GM19455 (cell line): ENCODE measurements around the gene CFAP100.

Experiments
- ATAC-seq: cut with Tn5 transposase; IDR thresholded peaks from one replicate; pipeline ENCODE4 v1.9.1; 2021; ENCODE audit not compliant: unreplicated experiment

CFAP100 gene

DNA sequence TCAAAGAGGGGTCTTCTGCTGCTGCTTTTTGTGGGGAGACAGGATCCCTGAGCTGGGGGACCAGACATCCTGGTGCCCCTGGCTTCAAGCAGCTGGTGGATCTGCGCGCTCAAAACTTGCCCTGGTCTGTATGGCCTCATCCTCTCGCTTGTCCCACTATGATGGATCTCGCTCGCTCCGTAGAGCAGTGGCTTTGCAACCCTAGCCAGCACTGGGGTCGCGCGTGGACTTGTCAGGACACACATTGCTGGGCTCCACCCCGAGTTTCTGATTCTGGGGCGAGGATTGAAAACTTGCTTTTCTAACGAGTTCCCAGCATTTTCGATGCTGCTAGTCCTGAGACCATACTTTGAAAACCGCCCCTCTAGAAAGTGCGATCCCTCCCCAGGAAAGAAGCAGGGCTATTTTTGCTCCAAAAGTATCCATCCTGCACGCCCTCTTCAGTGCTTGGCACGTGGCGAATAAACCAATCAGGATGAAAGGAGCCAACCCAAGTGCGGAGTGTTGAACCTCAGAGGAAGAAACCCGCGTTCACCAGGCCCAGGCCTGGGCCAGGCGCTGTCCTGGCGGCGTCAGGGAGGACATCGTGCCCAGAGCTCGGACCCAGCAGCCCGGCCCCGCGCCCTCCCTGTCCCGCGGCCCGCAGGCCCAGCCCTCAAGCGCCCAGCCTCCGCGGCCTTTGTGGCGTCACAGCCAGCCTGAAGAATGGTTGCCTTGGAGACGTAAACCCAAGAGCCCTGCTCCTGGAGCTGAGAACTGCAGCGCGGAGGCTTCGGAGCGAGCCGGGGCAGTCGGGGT lies at the start of gene CFAP100:
CFAP100 (plus strand) TSS at position 731 of the 798 bp plus-strand sequence. CDS start 1,092 bp downstream, outside the sequence.
- no peak for ATAC-seq

DNA sequence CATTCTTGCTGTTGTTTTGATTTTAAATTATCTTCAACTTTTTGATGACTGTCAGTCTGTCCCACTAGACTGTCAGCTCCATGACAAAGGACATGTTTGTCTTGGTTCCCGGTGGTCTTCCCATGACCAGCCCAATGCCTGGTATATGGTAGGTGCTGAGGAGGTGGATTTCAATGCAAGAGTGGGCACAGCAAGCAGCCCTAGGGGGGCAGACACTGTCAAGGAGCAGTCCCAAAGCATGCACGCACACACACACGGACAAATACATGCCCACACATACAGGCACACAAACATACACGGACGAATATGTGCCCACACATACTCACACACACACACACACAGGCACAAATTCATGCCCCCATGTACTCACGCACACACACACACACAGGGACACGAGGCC lies 49.5 kb upstream of the CFAP100 start:
- ATAC-seq, result no peak

DNA sequence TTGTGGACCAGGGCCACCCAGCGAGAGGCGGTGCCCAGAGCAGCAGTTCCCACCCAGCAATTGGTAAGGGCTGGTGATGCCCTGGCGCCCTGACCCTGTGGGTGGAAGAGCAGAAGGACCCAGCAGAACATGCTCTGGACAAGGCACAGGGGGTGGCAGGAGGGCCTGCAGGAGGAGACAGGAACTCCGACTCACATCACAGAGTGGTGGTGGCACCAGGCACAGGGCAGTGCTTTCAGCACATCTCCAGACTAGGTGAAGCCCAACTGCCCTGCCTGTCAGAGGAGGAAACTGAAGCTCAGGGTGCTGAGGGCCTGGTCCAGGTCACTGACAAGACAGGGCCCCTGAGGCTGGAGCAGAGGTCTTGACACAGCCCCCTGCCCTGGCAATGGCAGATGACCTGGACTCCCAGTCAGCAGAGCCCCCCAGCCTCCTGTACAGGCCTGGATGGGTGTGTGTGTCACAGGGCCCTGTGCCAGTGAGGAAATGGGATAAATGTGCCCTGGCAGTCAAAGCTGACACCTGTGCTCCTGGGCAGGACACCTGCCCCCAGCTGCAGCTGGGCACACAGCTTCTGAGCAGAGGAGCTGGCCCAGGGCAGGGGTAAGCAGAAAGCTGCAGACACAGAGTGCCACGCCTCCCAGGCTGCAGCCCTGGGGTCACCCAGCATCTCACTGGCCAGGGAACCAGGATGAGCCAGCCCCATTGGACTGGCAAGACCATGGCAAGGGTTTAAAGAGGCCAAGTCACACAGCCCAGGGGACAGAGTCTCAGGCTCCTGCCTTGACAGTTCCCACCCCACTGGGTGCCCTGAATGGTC lies 48.9 kb upstream of the CFAP100 start:
- no peak for ATAC-seq

DNA sequence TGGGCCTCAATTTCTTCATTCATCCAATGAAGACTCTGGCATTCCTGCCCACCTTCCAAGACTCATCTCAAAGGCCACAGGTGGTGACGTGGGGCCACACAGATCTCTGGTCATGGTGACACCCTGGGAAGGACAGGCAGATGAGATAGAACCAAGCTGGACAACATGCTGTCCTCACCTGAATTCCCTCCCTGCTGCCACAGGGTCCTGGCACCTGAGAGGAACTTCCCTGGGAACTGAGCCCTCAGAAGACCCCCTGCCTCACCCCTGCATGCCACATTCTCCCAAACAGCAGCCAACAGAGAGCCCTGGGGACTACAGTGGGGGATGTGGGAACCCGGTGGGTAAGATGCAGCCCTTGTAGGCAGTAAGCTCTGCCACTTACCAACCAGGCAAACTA lies 48.2 kb upstream of the CFAP100 start:
- no peak for ATAC-seq

DNA sequence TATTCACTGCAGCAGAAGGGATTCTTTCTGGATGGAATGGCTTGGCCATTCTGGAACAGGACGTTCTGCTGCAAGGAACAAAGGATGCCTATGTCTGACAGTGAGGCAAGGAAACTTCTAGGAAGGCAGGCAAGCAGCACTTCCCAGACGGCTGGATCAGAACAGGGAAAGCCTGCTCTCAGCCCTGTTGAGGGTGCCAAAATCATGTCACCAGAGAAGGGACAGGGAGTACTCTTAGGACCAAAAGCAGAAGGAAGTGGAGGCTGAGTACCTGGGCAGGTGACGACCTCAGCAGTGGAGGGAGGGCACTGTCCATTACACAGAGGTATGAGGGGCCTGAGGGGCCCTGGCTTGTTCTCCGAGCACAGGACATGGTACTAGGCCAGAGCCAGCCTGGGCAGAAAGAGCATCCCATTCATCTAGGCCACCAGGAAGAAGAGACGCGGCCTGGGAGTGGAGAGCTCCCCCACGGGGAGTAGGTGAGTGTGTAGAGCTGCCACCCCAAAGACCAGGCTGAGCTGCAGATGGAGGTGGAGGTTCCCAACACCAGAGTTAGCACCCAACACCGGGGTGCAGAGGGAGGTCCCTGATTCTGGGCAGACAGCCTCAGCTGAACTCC lies 47.1 kb upstream of the CFAP100 start:
- no peak for ATAC-seq

DNA sequence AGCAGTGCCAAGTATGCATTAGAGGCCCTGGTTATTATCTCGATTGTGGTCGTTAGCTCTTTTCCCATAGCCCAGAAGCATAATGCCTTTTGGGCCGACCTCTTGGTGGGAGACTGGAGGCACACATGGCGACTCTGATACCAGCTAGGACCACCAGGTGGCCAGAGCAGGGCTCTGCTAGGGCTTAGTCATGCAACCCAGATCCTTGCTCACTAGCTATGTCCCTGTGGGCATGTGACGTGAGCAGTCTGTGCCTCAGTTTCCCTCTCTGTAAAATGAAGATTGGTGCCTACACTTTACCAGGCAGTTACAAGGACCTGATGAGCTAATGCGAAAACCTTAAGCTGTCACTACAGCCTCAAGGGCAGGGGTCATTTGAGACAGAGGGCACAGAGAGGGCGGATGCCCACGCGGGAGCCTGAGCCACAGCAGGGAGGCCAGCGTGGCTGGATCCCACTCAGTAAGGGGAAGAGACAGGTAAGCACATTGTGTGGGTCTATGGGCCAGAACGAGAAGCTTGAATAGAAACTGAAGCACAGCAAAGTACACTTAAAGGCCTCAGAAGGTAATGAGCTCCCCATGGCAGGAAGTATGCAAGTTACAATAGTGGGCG lies 46.3 kb upstream of the CFAP100 start:
- ATAC-seq, result no peak

DNA sequence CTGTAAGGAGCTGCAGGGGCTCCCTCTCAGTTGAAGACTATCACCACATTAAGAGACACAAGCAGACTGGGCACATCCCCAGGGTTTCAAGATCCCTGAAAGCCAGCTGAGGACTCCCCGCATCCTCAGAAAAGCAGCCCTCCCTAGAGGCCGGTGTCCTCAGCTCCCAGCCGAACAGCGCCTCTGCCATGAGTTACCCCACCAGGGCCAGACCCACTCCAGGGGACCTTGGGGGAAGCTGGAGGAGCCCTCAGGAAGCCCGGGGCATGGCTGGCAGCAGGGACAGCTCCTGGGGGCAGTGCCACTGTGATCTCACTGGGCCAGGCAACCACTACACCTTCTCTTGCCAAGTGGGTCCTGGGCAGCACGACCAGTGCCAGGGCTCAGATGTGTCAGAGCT lies 45.6 kb upstream of the CFAP100 start:
- ATAC-seq, result no peak

DNA sequence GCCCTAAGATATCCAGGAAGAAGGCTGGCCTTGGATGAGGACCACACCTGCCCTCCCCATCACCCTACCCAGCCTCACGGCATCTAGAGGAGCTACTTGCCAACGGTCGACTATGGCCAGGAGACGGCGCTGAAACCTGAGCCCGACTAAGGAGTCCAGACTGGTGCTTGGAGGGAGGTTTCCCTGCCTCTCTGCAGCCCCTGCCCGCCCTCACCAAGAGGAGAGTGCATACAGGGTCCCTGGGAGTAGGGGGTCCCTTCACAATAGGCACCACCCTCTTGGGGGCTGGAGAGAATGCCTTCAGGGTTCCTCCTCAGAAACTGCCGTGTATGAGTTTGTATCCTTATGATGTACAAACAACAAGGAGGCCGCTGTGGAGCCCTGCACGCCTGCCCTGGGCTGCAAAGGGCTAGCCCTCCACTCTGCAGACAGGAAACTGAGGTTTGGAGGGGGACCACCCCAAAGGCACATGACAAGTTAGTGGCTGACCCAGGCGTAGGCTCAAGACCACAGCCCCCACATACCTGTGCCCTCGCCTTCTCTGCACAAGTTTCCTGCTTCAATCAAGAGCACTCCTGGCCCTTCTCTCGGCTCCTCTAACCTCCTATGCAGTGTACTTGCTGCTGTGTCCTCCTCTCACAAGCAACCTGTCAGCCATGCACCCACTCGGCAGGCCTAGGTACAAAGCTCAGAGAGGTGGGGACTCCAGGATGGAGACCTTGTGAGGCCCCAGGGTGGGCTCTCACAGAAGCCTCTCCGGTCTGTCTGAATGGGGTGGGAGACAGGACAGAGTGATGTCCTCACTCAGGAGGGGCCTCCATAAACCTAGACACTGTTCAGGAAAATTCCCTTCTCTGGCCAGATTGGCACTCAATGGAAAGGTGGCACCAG lies 44.9 kb upstream of the CFAP100 start:
- ATAC-seq, result no peak

DNA sequence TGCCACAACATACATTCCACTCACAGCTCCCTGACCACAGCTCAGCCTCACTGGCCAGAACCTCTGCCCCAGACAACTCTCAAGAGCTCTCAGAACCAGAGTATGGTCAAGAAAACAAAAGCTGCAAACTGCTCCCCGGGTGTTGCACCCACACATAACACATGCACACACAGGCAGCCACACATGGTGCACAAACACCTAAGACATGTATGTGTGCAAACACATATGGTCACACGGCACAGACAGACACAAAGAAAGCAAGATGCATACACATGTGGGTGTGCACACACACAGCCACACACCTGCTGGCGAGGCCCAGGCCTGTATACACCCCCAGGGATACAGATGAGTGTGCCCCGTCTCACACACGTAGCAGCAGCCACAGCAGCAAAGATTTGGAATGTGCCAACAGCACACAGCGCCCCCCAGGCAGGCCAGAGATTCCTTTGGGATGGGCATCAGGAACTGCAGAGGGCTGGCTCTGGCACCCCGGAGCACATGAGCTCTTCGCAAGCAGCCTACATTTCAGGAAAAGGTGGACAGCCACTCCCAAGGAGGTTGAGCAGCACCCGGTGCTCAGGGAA lies 44.1 kb upstream of the CFAP100 start:
- ATAC-seq, result no peak

DNA sequence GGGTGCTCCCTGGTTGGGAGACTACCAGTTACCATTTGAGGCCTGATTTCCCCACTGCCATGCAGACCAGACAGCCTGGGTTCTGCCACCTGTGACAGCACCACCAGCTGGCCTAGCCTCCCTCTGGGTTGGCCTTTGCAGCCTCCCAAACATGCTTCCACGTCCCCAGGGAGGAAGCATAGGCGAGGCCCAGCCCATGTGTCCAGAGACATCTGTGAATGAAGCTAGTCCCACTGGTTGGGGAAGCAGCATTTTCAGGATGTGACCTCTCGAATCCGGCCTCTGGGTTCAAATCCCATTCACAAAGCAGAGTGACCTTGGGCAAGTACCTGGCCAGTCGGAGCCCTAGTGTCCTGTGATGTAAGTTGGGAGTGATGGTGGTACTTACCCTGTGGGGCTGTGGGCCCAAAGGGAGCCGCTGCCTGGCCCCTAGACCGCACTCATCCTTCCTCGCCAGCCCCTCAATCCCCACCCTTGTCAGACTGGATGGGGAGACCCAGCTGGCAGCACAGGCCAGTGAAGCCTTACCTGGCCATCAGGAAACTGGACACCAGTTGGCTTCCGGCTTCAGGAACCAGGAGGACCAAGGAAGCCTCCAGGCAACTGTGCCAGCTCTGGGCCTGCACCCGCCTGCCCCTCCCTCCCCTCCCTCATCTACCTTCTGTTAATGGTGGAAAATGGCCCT lies 43.5 kb upstream of the CFAP100 start:
- no peak for ATAC-seq

DNA sequence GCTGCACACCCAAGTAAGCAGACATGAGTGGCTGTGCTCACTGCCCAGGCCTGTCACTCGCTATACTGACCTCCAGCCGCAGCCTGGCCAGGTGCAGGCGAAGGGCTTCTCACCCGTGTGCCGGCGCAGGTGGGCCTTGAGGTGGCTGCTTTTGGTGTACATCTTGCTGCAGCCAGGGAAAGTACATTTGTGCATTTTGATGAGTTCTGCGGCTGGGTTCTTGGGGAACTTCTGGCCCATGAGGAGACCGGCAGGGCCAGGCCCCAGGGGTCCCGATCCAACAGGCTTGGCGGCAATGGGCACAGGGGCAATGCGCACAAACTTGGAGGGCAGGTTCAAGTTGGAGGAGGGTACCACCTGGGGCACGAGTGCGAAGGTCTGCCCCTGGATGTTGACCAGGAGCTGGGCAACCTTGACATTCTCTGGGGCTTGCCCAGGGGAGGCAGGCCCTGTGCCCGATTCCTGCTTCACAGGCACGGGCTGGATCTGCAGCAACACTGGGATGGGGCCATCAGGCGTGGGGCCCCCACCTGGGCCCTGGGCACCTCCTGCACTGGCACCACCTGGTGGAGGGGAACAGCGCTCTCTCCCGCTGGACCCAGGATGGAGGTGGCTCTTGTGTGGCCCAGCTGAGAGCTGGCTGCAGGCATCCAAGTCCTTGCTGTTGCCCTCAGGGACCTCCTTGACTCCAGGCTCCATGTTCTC lies 42.8 kb upstream of the CFAP100 start:
- no peak for ATAC-seq

DNA sequence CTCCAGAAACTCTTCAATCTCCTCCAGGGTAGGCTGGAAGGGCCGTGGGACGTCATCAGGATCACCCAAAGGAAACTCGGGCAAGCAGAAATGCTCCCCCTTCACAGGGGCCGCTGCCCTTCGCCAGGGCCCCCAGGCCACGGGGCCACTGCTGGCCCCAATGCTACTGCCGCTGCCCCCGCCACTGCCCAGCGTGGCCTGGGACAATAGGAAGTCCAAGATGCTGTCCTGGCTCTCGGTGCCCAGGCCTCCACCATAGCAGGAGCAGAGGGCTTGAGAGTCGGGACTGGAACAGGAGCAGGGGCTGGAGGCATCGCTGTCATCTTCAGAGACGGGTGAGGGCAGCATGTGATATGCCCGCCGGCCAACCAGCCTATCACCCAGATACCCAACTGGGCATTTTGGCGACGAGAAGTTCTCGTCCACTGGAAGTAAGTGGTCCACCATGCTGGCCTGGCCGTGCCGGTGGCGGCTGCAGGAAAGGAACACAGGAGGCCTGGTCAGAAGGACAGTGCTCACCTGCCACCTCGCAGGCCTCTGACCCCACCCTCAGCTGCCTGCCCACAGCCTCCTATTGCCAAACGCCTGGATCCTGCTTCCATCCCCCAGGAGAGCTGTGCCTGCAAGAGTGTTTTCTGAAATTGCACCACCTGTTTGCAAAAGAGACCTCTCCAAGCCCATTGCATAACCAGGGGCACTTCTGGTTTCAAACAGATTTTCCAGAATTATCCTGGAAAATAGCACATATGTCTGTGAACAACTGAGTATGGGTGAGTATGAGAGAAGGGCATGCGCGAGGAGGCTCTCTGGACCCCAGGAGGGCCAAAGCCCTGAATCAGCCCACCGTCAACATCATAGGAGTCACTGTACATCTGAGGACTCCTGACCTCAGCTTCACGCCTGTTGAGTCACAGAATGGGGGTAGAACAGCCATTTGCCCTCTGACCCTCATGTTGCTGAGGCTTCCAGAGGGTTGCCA lies 41.9 kb upstream of the CFAP100 start:
- ATAC-seq, result no peak

DNA sequence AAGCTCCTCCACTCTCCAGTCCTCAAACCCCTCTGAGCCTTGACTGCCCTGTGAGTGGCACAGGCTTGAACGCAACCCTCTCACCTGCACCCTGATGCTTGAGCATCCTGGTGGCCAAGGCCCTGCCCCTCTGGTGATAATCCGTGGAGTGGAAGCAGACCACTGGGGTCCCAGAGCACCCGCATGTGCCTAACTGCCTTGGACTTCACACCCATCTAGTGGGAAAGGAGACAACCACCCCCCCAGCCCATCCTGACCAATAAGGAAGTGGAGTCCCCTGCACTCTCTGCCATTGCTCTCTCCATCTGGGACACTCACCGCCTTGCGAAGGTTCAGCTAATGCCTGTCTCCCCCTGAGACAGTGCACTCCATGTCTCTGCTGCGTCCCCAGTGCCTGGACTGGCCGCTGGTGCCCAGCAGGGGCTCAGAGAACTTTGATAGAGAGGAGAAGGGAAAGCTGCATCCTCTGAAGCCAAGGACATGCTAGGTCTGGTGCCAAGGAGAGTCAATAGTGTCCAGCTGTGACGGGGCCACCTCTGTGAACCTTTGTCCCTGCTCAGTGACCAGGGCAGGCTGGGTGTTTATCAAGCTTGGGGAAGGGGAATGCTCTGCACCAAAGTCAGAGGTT lies 40.9 kb upstream of the CFAP100 start:
- no peak for ATAC-seq

DNA sequence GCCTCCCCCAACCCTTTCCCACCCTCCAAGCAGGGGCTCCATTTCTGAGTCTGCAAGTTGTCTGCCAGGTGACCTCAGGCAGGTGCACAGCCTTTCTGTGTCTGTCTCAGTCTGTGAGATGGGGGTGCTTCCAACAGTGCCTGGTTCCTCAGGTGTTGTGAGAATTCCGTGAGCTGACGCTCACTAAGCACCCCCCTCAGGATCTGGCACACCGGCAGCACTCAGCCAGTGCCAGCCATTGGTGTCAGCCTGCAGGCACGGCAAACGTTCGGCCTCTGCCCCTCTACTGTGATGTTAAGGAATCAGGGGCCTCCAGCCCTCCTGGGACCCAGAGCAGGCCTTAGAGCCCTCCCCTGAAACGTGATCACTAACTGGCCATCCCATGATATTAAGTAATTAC lies 39.9 kb upstream of the CFAP100 start:
- no peak for ATAC-seq

DNA sequence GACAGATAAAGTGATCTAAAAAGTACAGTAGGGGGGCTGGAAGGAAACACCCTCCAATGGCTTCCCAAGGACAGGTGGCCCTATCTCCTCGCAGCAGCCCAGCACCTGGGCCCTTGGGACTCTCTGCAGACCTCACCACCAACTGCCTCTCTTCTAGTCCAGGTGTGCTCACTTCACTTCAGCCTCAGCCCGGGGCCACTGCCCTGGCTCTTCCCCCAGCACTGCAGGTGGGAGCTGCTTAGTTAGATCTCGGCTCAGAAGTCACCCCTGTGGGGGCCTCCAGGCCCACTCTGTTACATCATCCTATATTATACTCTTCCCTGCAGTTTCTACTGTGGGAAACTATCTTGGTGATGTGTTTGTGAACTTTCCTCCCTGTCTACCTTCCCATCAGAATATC lies 39.5 kb upstream of the CFAP100 start:
- no peak for ATAC-seq

DNA sequence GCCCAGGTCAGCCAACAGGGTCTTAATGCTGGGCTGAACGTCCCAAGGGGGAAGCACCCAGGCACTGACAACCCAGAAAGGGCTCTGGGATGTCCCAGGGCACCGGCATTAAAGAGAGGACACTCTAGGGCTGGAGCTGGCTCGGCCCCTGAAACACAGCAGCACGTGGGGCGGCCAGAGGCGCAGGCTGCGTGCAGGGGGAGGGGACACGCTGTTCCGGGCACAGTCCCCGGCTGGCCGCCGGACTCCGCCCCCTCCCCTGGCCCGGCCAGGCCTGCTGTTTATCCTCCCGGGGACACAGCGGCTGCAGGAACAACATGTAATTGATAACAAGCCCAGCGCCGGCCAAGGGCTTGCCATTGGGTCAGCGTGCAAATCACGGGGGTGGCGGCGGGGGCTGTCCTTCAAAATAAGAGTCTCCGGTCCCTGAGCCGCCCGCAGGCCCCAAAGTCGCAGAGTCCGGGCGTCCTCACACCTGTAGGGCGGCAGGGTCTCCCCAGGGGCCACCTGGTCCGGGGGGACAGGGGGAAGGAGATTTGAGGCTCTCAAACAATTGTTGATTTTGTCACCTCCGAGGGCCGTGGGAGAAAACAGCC lies 38.8 kb upstream of the CFAP100 start:
- ATAC-seq, result no peak
